ENCODE results near the gene TGFB1. TPM values are rescaled to one million over a fixed set of nuclear protein-coding genes. Genes with fewer than 3 reads are reported as not detected.

The TGFB1 gene
- total and polyA plus RNA-seq, 2 of the 13 experiments (the other 11 are each of a cell fraction or from before 2014, with no cell fraction given): 4.1 to 5.4 TPM

DNA sequence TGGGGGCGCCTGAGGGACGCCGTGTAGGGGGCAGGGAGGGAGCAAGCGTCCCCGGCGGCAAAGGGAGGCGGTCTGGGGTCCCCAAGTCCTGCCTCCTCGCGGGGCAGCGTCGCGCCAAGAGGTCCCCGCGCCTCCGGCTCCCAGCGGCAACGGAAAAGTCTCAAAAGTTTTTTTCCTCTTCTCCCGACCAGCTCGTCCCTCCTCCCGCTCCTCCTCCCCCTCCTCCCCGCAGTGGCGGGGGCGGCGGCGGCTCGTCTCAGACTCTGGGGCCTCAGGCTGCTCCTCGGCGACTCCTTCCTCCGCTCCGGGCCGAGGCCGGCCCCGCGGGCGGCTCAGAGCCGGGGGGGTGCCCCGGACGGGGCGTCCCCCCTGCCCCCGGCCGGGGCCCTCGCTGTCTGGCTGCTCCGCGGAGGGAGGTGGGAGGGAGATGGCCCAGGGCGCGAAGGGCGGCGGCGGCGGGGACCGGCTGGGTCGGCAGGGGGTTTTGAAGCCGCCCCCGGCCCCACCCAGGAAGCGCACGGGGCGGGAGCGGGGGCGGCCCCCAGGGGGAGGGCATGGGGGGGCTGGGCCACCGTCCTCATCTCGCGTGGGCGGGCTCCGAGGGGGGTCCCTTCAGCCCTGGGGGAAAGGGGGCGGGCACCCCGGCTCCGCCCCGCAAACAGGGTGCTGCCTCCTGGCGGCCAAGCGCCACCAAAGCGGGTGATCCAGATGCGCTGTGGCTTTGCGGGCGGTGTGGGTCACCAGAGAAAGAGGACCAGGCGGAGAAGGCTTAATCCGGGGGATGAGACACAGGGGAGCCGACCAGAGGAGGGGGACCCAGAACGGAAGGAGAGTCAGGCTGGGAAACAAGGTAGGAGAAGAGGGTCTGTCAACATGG is at the start of gene TGFB1 (continued):
- TF ChIP-seq XRCC5 (optimal IDR thresholded peaks at IDR 0.05; ENCODE audit: low read length) (peak; percentile 77), ZNF33A (CRISPR knock-in tag; IDR thresholded peaks at IDR 0.05; ENCODE audit: borderline replicate concordance) (no peak), NPAS2 (CRISPR knock-in tag; IDR thresholded peaks at IDR 0.05; ENCODE audit: borderline replicate concordance) (no peak), TSC22D2 (CRISPR knock-in tag; IDR thresholded peaks at IDR 0.05; ENCODE audit: borderline replicate concordance) (no peak), SRSF9 (IDR thresholded peaks at IDR 0.05; ENCODE audit: borderline replicate concordance, insufficient read depth, low read depth, low read length, poor library complexity, severe bottlenecking) (no peak), NFIC (IDR thresholded peaks at IDR 0.05; ENCODE audit: low read length) (no peak), ZNF557 (CRISPR knock-in tag; IDR thresholded peaks at IDR 0.05) (no peak), SMARCE1 (IDR thresholded peaks at IDR 0.05; ENCODE audit: borderline replicate concordance) (no peak)
- TF ChIP-seq, protein P1, sequence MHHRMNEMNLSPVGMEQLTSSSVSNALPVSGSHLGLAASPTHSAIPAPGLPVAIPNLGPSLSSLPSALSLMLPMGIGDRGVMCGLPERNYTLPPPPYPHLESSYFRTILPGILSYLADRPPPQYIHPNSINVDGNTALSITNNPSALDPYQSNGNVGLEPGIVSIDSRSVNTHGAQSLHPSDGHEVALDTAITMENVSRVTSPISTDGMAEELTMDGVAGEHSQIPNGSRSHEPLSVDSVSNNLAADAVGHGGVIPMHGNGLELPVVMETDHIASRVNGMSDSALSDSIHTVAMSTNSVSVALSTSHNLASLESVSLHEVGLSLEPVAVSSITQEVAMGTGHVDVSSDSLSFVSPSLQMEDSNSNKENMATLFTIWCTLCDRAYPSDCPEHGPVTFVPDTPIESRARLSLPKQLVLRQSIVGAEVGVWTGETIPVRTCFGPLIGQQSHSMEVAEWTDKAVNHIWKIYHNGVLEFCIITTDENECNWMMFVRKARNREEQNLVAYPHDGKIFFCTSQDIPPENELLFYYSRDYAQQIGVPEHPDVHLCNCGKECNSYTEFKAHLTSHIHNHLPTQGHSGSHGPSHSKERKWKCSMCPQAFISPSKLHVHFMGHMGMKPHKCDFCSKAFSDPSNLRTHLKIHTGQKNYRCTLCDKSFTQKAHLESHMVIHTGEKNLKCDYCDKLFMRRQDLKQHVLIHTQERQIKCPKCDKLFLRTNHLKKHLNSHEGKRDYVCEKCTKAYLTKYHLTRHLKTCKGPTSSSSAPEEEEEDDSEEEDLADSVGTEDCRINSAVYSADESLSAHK (CRISPR knock-in tag; IDR thresholded peaks at IDR 0.05; ENCODE audit: borderline replicate concordance): no peak
- TF ChIP-seq, protein P2, sequence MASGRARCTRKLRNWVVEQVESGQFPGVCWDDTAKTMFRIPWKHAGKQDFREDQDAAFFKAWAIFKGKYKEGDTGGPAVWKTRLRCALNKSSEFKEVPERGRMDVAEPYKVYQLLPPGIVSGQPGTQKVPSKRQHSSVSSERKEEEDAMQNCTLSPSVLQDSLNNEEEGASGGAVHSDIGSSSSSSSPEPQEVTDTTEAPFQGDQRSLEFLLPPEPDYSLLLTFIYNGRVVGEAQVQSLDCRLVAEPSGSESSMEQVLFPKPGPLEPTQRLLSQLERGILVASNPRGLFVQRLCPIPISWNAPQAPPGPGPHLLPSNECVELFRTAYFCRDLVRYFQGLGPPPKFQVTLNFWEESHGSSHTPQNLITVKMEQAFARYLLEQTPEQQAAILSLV (CRISPR knock-in tag; IDR thresholded peaks at IDR 0.05; ENCODE audit: borderline replicate concordance): no peak
- TF ChIP-seq, protein P3, sequence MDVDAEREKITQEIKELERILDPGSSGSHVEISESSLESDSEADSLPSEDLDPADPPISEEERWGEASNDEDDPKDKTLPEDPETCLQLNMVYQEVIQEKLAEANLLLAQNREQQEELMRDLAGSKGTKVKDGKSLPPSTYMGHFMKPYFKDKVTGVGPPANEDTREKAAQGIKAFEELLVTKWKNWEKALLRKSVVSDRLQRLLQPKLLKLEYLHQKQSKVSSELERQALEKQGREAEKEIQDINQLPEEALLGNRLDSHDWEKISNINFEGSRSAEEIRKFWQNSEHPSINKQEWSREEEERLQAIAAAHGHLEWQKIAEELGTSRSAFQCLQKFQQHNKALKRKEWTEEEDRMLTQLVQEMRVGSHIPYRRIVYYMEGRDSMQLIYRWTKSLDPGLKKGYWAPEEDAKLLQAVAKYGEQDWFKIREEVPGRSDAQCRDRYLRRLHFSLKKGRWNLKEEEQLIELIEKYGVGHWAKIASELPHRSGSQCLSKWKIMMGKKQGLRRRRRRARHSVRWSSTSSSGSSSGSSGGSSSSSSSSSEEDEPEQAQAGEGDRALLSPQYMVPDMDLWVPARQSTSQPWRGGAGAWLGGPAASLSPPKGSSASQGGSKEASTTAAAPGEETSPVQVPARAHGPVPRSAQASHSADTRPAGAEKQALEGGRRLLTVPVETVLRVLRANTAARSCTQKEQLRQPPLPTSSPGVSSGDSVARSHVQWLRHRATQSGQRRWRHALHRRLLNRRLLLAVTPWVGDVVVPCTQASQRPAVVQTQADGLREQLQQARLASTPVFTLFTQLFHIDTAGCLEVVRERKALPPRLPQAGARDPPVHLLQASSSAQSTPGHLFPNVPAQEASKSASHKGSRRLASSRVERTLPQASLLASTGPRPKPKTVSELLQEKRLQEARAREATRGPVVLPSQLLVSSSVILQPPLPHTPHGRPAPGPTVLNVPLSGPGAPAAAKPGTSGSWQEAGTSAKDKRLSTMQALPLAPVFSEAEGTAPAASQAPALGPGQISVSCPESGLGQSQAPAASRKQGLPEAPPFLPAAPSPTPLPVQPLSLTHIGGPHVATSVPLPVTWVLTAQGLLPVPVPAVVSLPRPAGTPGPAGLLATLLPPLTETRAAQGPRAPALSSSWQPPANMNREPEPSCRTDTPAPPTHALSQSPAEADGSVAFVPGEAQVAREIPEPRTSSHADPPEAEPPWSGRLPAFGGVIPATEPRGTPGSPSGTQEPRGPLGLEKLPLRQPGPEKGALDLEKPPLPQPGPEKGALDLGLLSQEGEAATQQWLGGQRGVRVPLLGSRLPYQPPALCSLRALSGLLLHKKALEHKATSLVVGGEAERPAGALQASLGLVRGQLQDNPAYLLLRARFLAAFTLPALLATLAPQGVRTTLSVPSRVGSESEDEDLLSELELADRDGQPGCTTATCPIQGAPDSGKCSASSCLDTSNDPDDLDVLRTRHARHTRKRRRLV (CRISPR knock-in tag; IDR thresholded peaks at IDR 0.05): no peak

Measured in HepG2 (cell line).